H1 (cell line): Measurements from ENCODE around the gene MCUB. TPM values are rescaled to one million over a fixed set of nuclear protein-coding genes. Genes with fewer than 3 reads are reported as not detected.

ENCODE experiments used
- CTCF ChIA-PET: fragments of 300-600 bp; sonication (Branson Sonifier 250); formaldehyde crosslinking; loops from one replicate; lab custom pipeline; 2021; ENCODE audit not compliant: partially characterized antibody; lab: Charles Lee
- POLR2A ChIA-PET: fragments of 300-600 bp; sonication (Branson Sonifier 250); formaldehyde crosslinking; loops from one replicate; lab custom pipeline; 2021; ENCODE audit warnings: inconsistent platforms; ENCODE audit not compliant: partially characterized antibody; lab: Charles Lee
- DNase-seq, 2 experiments: peaks; one replicate each; pipeline versions ENCODE4 v3.0.0 to v3.0.0-alpha.2; 2010 to 2022; ENCODE audit warnings: low spot score in 2 of 2, low read depth in 1 of 2, mixed read lengths in 1 of 2
- FAIRE-seq: peaks from 2 replicates; lab custom pipeline; 2011; peaks lifted over from hg19 to GRCh38; lab: Jason Lieb, UNC
- H2AFZ ChIP-seq: 2 replicates; pipeline ENCODE4 v1.8.1; 2012; ENCODE audit warnings: low read length, inconsistent platforms
- H2AK5ac ChIP-seq: 2 replicates; pipeline ENCODE4 v1.6.1; 2013; ENCODE audit warnings: low read depth, low read length
- H2BK120ac ChIP-seq: replicated peaks from 2 replicates; pipeline ENCODE3; 2013; ENCODE audit warnings: low read depth, low read length, inconsistent platforms
- H2BK12ac ChIP-seq: 2 replicates; pipeline ENCODE4 v1.6.1; 2013; ENCODE audit warnings: low read depth, low read length
- H2BK15ac ChIP-seq: 2 replicates; pipeline ENCODE4 v1.6.1; 2013; ENCODE audit warnings: low read length
- H2BK20ac ChIP-seq: 2 replicates; pipeline ENCODE4 v1.6.1; 2013; ENCODE audit warnings: low read length
- H2BK5ac ChIP-seq: 2 replicates; pipeline ENCODE4 v1.6.1; 2013; ENCODE audit warnings: low read depth, low read length
- H3K14ac ChIP-seq: 2 replicates; pipeline ENCODE4 v1.6.1; 2013; ENCODE audit warnings: inconsistent platforms; ENCODE audit not compliant: insufficient read length
- H3K18ac ChIP-seq: 2 replicates; pipeline ENCODE4 v1.6.1; 2013; ENCODE audit warnings: low read length; ENCODE audit errors: extremely low read depth
- H3K23ac ChIP-seq: 2 replicates; pipeline ENCODE4 v1.6.1; 2013; ENCODE audit warnings: inconsistent platforms; ENCODE audit not compliant: insufficient read length
- H3K23me2 ChIP-seq: 2 replicates; pipeline ENCODE4 v1.6.1; 2013; ENCODE audit warnings: low read depth, low read length
- H3K27ac ChIP-seq: 2 replicates; pipeline ENCODE4 v1.6.1; 2011; ENCODE audit warnings: low read depth, low read length, inconsistent platforms
- H3K27me3 ChIP-seq, 4 experiments: replicated peaks in 1 of 4; 1 replicate in 1 of 4; 2 replicates in 3 of 4; pipeline versions ENCODE4 v1.6.1 to v1.8.1; 2011 to 2013; ENCODE audit warnings: low read length in 3 of 4, mild to moderate bottlenecking in 3 of 4, inconsistent platforms in 2 of 4, mixed read lengths in 2 of 4, moderate library complexity in 1 of 4; ENCODE audit not compliant: control insufficient read depth in 3 of 4, insufficient read depth in 3 of 4; ENCODE audit errors: extremely low read depth in 1 of 4
- H3K36me3 ChIP-seq, 4 experiments: 2 replicates each; pipeline versions ENCODE4 v1.6.1 to v1.8.1; 2011 to 2013; ENCODE audit warnings: mild to moderate bottlenecking in 4 of 4, low read length in 3 of 4, moderate library complexity in 2 of 4, control low read depth in 1 of 4, inconsistent platforms in 1 of 4; ENCODE audit not compliant: insufficient read depth in 4 of 4, control insufficient read depth in 2 of 4
- H3K4ac ChIP-seq: replicated peaks from 2 replicates; pipeline ENCODE3; 2013; ENCODE audit warnings: low read length, low read depth, mixed read lengths, inconsistent platforms; ENCODE audit not compliant: insufficient read length
- H3K4me1 ChIP-seq, 4 experiments: replicated peaks in 1 of 4; 1 replicate in 1 of 4; 2 replicates in 3 of 4; pipeline versions ENCODE4 v1.6.1 to v1.8.1; 2011 to 2013; ENCODE audit warnings: low read length in 3 of 4, inconsistent platforms in 2 of 4, mixed read lengths in 1 of 4; ENCODE audit not compliant: insufficient read depth in 4 of 4, control insufficient read depth in 3 of 4
- H3K4me2 ChIP-seq, 2 experiments: 2 replicates each; pipeline versions ENCODE4 v1.6.1 to v1.8.1; 2011 to 2013; ENCODE audit warnings: low read depth in 2 of 2, low read length in 2 of 2, control low read depth in 1 of 2, inconsistent platforms in 1 of 2, mild to moderate bottlenecking in 1 of 2; ENCODE audit not compliant: insufficient read depth in 1 of 2
- H3K4me3 ChIP-seq, 4 experiments: fragments of 200-600, 300-600 bp in 1 of 4; sonication (generic), shearing (Covaris generic), sonication (Bioruptor Twin) in 1 of 4; 2 replicates each; pipeline versions ENCODE4 v1.5.1 to v1.8.1; 2011 to 2016; ENCODE audit warnings: low read length in 4 of 4, low read depth in 3 of 4, control low read depth in 2 of 4, inconsistent platforms in 2 of 4, mild to moderate bottlenecking in 2 of 4, mixed read lengths in 1 of 4, moderate library complexity in 1 of 4; ENCODE audit not compliant: insufficient read depth in 2 of 4; ENCODE audit errors: extremely low read depth in 1 of 4
- H3K56ac ChIP-seq: replicated peaks from 2 replicates; pipeline ENCODE3; 2013; ENCODE audit warnings: low read depth, mild to moderate bottlenecking, mixed read lengths, low read length, inconsistent platforms; ENCODE audit not compliant: insufficient read length
- H3K79me1 ChIP-seq: 2 replicates; pipeline ENCODE4 v1.6.1; 2013; ENCODE audit warnings: low read depth, low read length, control low read depth
- H3K79me2 ChIP-seq, 2 experiments: 2 replicates each; pipeline versions ENCODE4 v1.6.1 to v1.8.1; 2012 to 2013; ENCODE audit warnings: low read length in 2 of 2, mild to moderate bottlenecking in 2 of 2, inconsistent platforms in 1 of 2; ENCODE audit not compliant: insufficient read depth in 2 of 2, control insufficient read depth in 1 of 2
- H3K9ac ChIP-seq, 4 experiments: replicated peaks in 1 of 4; 1 replicate in 1 of 4; 2 replicates in 3 of 4; pipeline versions ENCODE4 v1.6.1 to v1.8.1; 2011 to 2013; ENCODE audit warnings: low read depth in 3 of 4, low read length in 3 of 4, control low read depth in 2 of 4, mild to moderate bottlenecking in 2 of 4, moderate library complexity in 2 of 4, inconsistent platforms in 1 of 4; ENCODE audit errors: extremely low read depth in 1 of 4
- H3K9me3 ChIP-seq, 2 experiments: 2 replicates each; pipeline versions ENCODE4 v1.6.1 to v1.8.1; 2012 to 2013; ENCODE audit warnings: mild to moderate bottlenecking in 2 of 2, moderate library complexity in 2 of 2, control low read depth in 1 of 2, inconsistent platforms in 1 of 2, low read depth in 1 of 2, low read length in 1 of 2, mixed read lengths in 1 of 2; ENCODE audit not compliant: insufficient read depth in 2 of 2
- H4K20me1 ChIP-seq, 2 experiments: replicated peaks in 1 of 2; 2 replicates each; pipeline versions ENCODE3 to v1.8.1; 2011 to 2013; ENCODE audit warnings: inconsistent platforms in 2 of 2, low read length in 2 of 2, mild to moderate bottlenecking in 1 of 2; ENCODE audit not compliant: insufficient read depth in 2 of 2, control insufficient read depth in 1 of 2
- H4K5ac ChIP-seq: 2 replicates; pipeline ENCODE4 v1.6.1; 2013; ENCODE audit warnings: low read length, low read depth, mixed read lengths, inconsistent platforms; ENCODE audit not compliant: insufficient read length
- H4K8ac ChIP-seq: 2 replicates; pipeline ENCODE4 v1.8.0; 2013; ENCODE audit warnings: mild to moderate bottlenecking, moderate library complexity, low read length, inconsistent platforms; ENCODE audit not compliant: insufficient read depth; ENCODE audit errors: extremely low read depth
- H4K91ac ChIP-seq: replicated peaks from 2 replicates; pipeline ENCODE3; 2013; ENCODE audit warnings: low read length, mixed read lengths, inconsistent platforms; ENCODE audit not compliant: insufficient read length
- TAF1 ChIP-seq: IDR thresholded peaks from 2 replicates; pipeline ENCODE4 v1.6.1; 2011; ENCODE audit warnings: mild to moderate bottlenecking, low read depth, low read length
- TEAD4 ChIP-seq: IDR thresholded peaks from 2 replicates; pipeline ENCODE4 v1.6.1; 2012; ENCODE audit warnings: low read depth, low read length, inconsistent platforms, mixed read lengths
- WGBS, 2 experiments: shearing (Covaris generic) in 1 of 2; methylation state at CpG; one replicate each; pipeline versions ENCODE4 v1.1.6 to v1.1.7; 2013 to 2015; ENCODE audit warnings: low lambda C conversion rate in 2 of 2, mixed read lengths in 2 of 2, inconsistent platforms in 1 of 2, low coverage in 1 of 2, missing lambda C conversion rate in 1 of 2; ENCODE audit not compliant: insufficient replicate concordance in 2 of 2, insufficient coverage in 1 of 2, insufficient read length in 1 of 2; ENCODE audit errors: extremely low coverage in 1 of 2, missing lambda C conversion rate in 1 of 2; 5-methylcytosine and 5-hydroxymethylcytosine counted together
- polyA plus RNA-seq, 7 experiments: library from polyadenylated mRNA; depleted of rRNA in 3 of 7; stranded (reverse) in 5 of 7; unstranded in 2 of 7; fragments of >200 nt in 5 of 7; fragments of 200-250 nt in 2 of 7; gene quantifications; 1 replicate in 5 of 7; 2 replicates in 1 of 7; 4 replicates in 1 of 7; pipeline versions ENCODE4 v1.2.1 to v1.2.3, GENCODE V29; 2011 to 2013; ENCODE audit warnings: missing spikeins in 2 of 7, mixed read lengths in 2 of 7
- total RNA-seq: library from RNA; stranded (reverse); fragmentation: NEBNext Ultra II Directional; extraction: Animal tissue kit (Norgen Biotek cat#: 25700); gene quantifications from 2 replicates; pipeline ENCODE4 v1.2.1, GENCODE V29; 2021

MCUB gene
- total and polyA plus RNA-seq, 2 of the 8 experiments (the other 6 are each of a cell fraction or from before 2014, with no cell fraction given): 15.2 to 19.4 TPM

GRCh38 chr4:109733728-109734127, 173.7 kb downstream of the MCUB start:
- Histone ChIP-seq H3K4me1 (no peaks in the 10 kb centered on the region), H2BK20ac (no peak overlapping the region), H3K9me3 (no peaks in the 10 kb centered on the region), H4K91ac (no peak overlapping the region), H3K18ac (no peak overlapping the region), H3K23ac (no peak overlapping the region), H2BK15ac (no peak overlapping the region), H2BK120ac (no peak overlapping the region), H3K56ac (no peak overlapping the region), H3K79me2 (peaks cover 0 to 6% of the 10 kb centered on the region in 2 experiments; a peak in 2 of 4 replicates), H3K27me3 (no peaks in the 10 kb centered on the region), H3K4me3 (no peak overlapping the region), H3K9ac (no peak overlapping the region), H3K14ac (no peak overlapping the region), H3K36me3 (no peaks in the 10 kb centered on the region), H4K8ac (no peak overlapping the region), H2AK5ac (no peak overlapping the region), H3K27ac (no peak overlapping the region), H3K4me2 (no peak overlapping the region), H3K79me1 (no peaks in the 10 kb centered on the region), H2AFZ (no peak overlapping the region), H4K5ac (no peak overlapping the region), H3K4ac (no peak overlapping the region), H4K20me1 (no peaks in the 10 kb centered on the region), H2BK5ac (no peak overlapping the region), H2BK12ac (no peak overlapping the region), H3K23me2 (peaks cover 4% of the 10 kb centered on the region)
- CTCF ChIA-PET: no interaction called here
- TF ChIP-seq TAF1 (no peak), TEAD4 (no peak)
- 95% methylated on average over 5 of the region's 5 CpGs; no CpG with 5 or more reads in 1 of the 2 experiments for whole genome bisulfite sequencing, 2 experiments
- DNase-seq (no peak), FAIRE-seq (no peak)
- POLR2A ChIA-PET: interaction anchor here (1.3 kb wide), 1 partner anchor 30 kb away, joined by 3 read pairs; the partner anchor contains the start of gene CASP6
